Measurements from ENCODE around the gene GATAD2A.

Gene GATAD2A

DNA sequence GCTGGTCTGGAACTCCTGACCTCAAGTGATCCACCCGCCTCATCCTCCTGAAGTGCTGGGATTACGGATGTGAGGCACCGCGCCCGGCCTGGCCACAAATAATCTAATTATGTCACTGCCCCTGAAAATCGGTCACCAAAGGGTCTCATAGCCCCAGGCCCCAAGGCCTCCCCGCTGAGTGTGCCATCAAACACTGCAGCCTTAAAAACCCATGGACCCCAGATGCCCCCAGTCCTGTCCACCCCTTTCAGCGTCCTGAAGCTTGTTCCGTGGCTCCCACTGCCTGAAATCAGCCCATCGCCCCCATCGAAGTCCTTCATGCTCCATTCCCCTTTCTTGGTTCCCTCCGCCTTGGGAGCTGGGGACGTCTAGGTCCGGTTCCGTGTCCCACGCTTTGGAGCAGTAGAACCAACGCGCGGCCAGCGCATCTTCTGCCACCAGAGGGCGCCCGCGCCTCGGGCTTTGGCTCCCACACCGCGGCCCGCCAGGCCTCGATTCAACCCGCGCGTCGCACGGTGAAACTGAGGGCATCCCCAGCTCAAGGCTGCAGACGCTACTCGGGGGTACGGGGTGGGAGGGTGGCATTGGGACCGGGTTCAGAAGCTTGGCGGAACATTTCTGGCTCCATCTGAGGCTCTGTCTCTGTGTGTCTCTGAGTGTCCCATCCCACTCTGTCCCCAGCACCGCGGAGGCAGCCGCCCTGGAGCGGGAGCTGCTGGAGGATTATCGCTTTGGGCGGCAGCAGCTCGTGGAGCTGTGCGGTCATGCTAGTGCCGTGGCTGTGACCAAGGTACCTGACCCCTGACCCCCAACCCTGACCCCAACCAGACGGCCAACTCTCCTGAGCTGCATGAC lies 126.7 kb downstream of the GATAD2A start:
- DNase-seq (ENCODE audit: low read depth in 3 of 3): peak; percentile 73 to 90 (median 77)

DNA sequence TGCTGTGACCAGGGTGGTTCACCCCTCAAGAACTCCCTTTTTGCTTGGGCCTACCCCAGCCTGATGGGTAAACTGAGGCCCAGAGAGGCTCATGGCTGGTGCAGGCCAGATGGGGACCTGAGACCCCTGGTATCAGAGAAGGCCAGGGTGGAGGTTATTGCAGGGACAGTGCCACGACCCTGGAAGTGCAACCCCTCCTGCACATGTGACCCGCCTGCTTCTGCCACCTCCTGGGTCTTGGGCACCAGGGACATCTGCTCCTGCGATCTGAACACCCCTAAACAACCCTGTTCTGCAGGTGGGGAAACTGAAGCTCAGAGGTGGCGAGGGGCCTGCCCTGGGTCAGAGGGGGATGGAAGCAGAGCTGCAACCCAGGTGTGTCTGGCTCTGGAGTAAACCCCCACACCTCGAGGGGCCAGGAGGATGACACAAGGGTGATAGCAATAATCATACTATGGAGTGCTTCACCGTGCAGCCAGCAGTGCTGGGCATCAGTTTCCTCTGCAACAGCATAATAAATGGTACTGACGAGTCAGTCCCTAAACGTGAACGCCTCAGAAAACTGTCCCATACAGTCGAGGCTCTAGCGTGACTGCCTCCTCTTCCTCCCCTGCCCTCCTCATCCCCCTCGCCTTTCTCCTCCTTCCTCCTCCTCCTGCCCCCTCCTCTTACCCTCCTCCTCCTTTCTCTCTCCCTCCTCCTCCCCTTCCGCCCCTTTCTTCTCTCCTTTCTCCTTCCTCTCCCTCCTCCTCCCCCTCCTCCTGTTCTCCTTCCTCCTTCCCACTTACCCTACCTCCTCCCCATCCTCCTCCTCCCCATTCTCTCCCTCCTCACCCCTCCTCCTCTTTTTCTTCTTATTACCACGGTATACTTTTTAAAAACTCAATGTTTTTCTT lies 127.6 kb downstream of the GATAD2A start:
- DNase-seq (ENCODE audit: low read depth in 3 of 3): no peak

DNA sequence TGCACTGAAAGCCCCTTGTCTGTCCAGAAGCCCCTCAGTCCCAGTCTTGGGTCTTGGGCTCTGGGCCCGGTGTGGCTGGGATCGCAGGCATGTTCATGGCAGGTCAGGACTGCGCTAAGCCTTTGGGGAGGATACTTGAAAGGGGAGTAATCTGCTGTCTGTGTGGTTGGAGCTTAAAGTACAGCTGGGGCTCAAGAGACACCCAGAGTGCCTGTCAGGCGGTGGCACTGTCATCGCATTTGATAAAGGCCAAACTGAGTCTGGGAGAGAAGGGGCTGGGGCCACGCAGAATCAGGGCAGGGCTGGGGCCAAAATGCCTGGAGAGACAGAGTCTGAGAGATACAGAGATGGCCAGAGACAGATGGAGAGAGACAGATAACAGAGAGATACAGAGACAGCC lies 128.4 kb downstream of the GATAD2A start:
- DNase-seq (ENCODE audit: low read depth in 3 of 3): no peak

DNA sequence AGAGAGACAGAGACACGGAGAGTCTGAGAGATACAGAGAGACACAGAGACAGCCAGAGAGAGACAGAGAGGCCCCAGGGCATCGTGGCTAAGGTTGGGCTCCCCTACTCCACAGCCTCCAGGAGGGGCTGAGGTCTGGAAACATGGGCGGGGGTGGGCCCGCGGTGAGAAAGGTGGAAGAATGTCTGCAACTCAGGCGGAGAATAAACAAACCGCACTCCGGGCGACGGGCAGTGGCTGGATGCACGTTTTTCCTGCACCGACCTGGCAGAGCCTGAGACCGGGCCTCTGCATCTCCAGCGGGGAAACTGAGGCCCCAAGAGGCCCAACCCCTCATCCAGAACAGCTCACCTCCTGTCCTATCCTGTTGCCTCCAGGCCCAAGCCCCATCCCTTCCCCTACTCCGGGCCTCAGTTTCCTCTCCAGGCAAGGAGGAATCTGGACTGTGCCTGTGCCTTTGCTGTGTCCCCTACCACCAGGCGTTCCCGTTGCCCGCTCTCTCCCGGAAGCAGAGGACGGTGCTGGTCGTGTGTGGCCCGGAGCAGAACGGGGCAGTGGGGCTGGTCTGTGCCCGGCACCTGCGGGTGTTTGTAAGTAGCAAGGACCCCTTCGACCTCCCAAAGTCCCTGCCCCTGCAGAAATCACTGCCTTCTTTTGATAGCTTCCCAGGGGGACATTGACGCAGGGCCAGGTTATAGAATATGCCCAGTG lies 129.2 kb downstream of the GATAD2A start:
- no peak for DNase-seq (ENCODE audit: low read depth in 3 of 3)

DNA sequence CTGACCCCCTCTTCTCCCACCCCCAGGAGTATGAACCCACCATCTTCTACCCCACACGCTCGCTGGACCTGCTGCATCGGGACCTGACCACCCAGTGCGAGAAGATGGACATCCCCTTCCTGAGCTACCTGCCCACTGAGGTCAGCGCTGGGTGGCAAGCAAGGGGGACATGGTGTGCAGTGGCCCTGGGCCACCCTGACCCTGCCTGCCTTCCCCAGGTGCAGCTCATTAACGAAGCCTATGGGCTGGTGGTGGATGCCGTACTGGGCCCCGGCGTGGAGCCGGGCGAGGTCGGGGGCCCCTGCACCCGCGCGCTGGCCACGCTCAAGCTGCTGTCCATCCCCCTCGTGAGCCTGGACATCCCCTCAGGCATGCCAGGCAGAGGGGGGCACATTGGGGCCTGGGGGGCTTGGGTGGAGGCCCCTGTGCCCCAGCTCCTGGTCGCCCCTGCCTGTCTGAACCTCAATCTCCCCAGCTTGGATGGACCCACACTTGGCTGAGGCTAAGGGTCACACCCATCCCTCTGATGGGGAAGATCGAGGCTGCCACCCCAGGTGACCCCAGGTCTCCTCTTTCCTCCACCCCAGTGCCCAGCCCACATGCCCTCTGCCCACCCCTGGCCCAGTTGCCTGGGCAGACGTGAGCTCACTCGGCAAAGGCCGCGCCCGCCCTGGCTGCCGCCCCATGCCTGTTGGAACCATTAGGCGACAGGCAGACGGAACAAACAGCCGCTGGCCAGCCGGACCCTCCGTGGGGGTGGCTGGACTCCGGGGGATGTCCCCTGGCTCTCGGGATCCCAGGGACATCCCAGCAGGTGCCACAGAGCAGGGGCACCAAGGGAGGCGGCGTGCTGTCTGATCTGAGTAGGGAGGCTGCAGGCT lies 130.1 kb downstream of the GATAD2A start:
- DNase-seq (ENCODE audit: low read depth in 3 of 3): no peak

DNA sequence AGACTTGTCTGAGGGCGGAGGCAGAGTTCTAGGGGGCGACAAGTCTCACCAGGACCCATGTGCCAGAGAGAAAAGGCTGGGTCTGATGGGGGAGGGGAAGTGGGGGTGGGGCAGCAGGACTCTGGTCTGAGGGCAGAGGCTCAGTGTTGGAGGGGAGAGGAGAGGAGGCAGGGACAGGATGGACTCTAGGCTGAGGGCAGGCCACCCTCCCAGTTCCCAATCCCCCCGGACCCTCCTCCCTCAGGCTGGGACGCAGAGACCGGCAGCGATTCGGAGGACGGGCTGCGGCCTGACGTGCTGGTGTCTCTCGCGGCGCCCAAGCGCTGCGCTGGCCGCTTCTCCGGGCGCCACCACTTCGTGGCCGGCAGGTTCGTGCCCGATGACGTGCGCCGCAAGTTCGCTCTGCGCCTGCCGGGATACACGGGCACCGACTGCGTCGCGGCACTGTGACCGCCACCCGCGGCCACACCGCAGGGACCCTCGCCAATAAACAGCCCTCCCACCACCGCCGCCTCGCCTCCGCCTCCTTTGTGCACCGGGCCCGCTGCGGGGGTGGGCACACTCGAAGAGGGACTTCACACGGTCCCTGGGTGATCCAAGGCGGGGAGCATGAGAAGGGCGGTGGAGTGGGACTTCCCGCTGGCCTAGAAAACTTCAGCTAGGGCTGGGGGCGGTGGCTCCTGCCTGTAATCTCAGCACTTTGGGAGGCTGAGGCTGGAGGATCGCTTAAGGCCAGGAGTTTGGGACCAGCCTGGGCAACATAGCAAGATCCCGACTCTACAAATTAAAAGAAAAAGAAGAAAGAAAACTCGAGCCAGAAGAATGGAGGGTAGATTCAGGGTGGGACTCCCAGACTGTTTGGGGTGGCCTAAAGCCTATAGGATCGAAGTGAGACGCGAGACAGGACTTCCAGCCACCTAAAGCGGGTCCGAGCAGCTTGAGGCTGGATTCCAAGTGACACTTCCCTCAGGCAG lies 131.9 kb downstream of the GATAD2A start:
- DNase-seq (ENCODE audit: low read depth in 3 of 3): no peak

DNA sequence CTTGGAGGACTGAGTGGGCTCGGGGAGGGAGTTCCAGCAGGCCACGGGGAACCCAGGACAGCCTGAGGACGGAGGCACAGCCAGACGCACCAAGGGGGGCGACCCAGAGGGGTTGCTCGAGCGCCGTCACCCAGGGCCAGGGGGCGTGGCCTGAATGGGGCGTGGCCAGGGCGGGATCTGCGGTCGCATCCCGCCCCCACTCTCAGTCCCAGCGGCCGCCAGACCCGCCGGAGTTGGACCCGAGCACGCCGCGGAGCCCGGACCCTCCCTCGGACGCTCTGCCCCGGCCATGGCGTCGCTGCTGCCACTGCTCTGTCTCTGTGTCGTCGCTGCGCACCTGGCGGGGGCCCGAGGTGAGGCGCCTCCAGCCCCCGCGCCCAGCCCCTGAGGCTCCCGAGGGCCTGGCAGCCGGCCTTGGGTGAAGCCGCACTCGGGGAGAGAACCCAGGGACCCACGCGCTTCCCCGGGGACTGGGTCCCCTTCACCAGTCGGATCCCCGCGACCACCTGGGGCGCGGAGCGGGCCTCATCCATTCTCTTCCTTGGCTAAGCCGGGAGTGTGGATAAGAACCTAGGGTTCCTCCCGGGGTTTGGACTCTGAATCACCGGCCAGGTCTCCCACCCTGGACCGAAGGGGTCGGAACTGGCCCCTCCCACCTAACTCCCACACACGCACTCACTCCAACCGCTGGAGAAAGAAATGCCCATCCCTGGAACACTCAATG lies 132.7 kb downstream of the GATAD2A start, which contains the start of gene CILP2:
Gene CILP2 (plus strand): TSS at position 205 of the 724 bp plus-strand sequence. CDS start 85 bp downstream, at position 290.
- no peak for DNase-seq (ENCODE audit: low read depth in 3 of 3)

DNA sequence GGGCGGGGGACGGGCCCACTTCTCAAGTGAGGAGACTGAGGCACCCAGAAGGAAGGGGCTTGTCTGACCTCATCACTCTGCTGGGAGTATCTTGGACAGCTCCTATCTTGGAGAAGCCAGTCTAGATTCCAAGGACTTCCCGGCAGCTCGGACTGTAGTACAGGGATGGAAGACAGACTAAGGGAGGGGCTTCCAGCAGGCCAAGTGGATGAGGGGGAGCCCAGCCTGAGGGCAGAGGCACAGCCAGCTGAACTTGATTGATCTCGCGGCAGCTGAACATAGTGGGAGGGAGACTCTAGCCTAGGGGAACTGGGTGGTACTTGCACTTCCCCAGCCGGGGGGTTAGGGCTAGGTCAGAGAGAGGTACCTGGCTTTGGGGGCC lies 133.3 kb downstream of the GATAD2A start:
- no peak for DNase-seq (ENCODE audit: low read depth in 3 of 3)

DNA sequence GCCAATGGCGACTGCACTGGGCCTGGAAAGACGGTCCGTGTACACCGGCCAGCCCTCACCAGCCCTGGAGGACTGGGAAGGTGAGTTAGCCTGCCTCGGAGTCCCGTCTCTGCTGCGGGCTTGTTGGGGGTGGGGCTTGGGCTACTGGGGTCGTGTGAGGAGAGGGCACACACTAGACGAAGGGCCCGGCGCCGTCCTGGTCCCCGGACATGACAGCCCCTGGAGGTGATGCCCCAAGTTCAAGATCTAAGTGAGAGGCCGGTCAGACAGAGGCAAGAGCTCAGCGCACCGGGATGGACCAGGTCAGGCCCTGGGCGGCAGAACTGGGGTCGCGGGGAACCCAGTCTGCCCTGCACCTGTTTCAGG lies 134.2 kb downstream of the GATAD2A start:
- DNase-seq (ENCODE audit: low read depth in 3 of 3): no peak

DNA sequence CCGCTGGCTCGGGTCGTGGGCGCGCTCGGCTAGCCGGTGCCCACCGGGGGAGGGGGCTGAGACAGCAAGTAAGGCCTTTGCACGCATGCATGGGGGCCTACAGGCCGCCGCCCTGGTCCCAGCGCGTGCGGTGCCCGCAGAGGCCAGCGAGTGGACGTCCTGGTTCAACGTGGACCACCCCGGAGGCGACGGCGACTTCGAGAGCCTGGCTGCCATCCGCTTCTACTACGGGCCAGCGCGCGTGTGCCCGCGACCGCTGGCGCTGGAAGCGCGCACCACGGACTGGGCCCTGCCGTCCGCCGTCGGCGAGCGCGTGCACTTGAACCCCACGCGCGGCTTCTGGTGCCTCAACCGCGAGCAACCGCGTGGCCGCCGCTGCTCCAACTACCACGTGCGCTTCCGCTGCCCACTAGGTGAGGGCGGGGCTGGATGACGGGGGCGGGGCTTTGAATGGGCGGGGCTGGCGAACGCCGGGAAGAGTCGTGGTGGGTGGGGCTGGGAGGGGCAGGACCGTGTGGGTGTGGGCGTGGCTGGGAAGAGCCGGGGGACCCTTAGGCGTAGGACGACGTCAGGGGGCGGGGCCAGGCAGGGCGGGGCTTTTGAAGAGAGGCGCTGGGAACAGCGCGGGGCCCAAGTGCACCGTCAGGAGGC lies 134.7 kb downstream of the GATAD2A start:
- DNase-seq (ENCODE audit: low read depth in 3 of 3): peak; percentile 43 to 68 (median 54)

DNA sequence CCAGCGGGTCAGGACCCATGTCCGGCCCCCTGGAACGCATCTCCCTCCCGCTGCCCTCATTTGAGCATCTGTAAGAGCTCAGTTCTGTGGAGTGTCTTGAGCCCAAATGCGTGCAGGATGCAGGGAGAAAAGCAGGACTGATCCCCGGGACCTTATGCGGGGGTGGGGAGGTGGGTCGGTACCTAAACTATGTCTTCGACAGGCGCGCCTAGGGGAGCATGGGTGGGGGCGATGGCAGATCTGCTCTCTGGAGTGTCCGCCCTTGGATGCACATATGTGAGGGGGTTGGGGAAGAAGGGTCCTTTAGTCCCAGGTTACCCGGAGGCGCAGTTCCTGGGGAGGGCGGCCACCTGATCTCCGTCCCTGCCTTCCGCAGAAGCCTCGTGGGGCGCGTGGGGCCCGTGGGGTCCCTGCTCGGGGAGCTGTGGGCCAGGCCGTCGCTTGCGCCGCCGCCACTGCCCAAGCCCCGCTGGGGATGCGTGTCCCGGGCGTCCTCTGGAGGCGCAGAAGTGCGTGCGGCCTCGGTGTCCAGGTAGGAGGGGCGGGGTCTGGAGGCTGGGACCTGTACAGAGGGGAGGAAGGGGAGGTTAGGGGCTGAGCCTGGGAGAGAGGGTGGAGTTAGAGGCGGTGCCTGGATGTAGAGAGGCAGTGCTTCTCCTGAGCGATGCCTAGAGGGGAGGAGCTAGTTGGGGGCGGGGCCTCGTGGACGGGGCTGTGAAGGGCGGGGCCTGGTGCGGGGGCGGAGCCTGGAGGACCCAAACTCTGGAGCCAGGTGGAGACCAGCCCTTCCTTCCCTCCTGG lies 135.4 kb downstream of the GATAD2A start:
- DNase-seq (ENCODE audit: low read depth in 3 of 3): peak; percentile 55 to 61 (median 59)

DNA sequence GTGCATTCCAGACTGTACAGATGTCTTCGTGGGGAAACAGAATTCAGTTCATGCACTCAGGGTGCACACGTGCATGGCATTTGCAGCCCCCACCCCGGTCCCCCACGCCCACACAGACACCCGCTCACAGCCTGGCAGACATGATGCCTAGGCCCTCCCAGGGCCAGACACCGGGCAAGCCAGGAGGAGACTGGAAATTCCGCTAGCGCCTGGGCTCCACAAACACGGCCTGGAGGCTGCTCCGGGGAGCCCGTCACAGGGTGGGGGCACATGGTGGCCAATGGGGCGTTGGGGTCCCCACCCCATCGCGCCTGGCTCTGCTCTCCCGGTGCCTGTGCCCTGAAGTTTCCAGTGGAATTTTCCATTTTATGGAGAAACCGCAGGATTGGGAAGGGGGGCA lies 136.1 kb downstream of the GATAD2A start:
- DNase-seq (ENCODE audit: low read depth in 3 of 3): no peak

DNA sequence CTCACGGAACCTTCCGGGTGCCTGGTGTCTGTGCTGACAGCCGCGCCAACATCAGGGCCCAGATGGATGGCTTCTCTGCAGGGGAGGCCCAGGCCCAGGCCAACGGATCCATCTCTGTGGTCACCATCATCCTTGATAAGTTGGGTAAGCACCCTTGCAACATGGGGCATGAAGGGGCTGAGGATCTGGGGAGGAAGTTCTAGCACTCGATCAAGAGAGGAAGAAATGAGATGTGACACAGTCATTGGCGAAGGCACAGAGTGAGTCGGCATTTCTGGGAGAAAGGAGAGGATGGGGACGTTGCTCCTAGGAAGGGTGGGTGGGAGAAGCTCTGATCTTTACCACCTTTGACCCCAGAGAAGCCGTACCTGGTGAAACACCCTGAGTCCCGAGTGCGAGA lies 137.0 kb downstream of the GATAD2A start:
- no peak for DNase-seq (ENCODE audit: low read depth in 3 of 3)

DNA sequence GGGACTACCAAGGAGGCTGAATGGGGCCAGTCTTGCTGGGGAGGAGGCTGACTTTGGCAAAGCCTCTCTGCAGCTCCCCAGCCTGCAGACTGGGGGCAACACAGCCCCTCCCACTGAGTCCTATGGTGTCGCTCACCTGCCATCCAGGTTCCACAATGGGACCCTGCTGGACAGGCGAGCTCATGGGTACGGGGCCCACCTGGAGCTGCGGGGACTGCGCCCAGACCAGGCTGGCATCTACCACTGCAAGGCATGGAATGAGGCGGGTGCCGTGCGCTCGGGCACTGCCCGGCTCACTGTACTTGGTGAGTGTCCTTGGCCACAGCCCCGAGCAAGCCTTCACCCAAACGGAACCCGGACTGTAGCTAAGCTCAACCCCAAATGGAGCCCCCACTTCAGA lies 137.6 kb downstream of the GATAD2A start:
- no peak for DNase-seq (ENCODE audit: low read depth in 3 of 3)

DNA sequence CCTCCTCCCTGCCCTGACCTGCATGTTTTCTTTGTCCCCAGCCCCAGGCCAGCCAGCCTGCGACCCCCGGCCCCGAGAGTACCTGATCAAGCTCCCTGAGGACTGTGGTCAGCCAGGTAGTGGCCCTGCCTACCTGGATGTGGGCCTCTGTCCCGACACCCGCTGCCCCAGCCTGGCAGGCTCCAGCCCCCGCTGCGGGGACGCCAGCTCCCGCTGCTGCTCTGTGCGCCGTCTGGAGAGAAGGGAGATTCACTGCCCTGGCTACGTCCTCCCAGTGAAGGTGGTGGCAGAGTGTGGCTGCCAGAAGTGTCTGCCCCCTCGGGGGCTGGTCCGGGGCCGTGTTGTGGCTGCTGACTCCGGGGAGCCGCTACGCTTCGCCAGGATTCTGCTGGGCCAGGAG lies 138.2 kb downstream of the GATAD2A start:
- no peak for DNase-seq (ENCODE audit: low read depth in 3 of 3)

DNA sequence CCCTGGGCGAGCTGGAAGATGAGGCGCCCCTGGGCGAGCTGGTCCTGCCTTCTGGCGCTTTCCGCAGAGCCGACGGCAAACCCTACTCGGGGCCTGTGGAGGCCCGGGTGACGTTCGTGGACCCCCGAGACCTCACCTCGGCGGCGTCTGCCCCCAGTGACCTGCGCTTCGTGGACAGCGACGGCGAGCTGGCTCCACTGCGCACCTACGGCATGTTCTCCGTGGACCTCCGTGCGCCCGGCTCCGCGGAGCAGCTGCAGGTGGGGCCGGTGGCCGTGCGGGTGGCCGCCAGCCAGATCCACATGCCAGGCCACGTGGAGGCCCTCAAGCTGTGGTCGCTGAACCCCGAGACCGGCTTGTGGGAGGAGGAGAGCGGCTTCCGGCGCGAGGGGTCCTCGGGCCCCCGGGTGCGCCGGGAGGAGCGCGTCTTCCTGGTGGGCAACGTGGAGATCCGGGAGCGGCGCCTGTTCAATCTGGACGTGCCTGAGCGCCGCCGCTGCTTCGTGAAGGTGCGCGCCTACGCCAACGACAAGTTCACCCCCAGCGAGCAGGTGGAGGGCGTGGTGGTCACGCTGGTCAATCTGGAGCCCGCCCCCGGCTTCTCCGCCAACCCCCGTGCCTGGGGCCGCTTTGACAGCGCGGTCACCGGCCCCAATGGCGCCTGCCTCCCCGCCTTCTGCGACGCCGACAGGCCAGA lies 138.9 kb downstream of the GATAD2A start:
- DNase-seq (ENCODE audit: low read depth in 3 of 3): no peak

DNA sequence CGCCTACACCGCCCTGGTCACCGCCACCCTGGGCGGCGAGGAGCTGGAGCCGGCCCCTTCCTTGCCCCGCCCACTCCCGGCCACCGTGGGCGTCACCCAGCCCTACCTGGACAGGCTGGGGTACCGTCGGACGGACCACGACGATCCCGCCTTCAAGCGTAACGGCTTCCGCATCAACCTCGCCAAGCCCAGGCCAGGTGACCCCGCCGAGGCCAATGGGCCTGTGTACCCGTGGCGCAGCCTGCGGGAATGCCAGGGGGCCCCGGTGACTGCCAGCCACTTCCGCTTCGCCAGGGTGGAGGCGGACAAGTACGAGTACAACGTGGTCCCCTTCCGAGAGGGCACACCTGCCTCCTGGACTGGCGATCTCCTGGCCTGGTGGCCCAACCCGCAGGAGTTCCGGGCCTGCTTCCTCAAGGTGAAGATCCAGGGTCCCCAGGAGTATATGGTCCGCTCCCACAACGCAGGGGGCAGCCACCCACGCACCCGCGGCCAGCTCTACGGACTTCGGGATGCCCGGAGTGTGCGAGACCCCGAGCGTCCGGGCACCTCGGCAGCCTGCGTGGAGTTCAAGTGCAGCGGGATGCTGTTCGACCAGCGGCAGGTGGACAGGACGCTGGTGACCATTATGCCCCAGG lies 139.6 kb downstream of the GATAD2A start:
- no peak for DNase-seq (ENCODE audit: low read depth in 3 of 3)
